HG03575 (cell line): ENCODE results near the gene EPHB1.

Source experiments
- ATAC-seq: cut with Tn5 transposase; IDR thresholded peaks from one replicate; pipeline ENCODE4 v1.9.1; 2021; ENCODE audit not compliant: unreplicated experiment, insufficient number of reproducible peaks, low FRiP score; ENCODE audit errors: extremely low read depth

EPHB1 gene

GRCh38 chr3:134803051-134803505, 8.0 kb downstream of the EPHB1 start:
- no peak for ATAC-seq

DNA sequence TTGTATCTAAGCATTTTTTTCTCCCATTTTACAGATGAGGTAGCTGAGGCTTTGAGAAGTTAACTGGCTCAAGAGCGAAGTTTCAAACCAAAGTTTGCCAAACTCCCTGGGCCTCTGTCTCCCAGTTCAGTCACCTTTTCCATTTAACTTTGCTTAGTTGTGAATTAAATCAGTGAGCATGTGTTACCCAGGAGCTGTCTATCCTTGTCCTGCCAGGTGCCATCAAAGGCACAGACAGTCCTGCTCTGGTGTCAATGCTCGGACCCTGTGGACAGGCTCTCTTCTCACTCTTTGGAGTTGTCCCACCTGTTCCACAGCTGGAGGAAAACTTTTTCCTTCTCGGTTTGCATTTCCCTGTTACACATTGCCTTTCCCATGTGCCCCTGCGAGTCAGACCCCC, 8.6 kb downstream of the EPHB1 start:
- no peak for ATAC-seq

DNA sequence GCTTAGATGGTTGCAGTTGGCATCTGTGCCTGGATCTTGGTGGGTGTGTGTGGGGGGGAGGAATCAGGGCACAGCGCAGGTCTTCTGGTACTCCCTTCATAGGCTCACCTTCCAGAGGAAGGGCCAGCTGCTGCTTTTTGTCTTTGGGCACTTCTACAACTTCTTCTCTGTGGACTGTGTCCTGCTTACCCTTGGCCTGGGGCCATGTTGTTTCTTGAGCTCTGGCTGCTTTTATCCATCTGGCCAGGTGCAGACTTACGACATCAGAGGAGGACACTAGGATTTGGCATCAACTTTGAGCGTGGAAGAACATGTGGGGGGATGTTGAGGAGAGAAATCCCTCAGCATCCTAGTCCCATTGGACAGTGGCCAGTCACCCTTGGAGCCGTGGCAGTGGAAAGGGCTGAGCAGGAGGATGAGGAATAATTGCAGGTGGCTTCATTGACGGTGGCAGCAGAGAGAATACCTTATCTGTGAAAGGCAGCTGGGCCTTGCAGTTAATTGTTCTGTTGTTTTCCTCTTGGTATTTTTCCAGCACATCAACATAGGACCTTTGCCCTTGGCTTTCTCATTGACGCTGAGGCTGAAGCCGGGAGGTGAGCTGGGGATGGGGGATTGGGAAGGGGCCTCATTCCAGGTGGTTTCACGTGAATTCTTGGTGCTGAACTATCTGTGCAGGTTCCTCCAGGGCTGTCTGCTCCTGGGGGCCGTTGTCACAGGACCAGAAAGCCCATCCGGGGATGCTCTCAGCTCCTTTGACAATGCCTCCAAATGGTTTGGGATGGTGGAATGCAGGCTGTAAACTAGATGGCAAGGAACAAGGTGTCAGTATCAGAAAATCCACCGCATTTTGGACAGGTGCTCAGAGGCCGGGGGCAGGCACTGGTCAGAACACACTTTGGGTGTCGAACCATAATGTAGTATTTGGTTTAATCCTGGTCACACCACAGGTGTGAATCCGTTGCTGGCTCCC, 9.7 kb downstream of the EPHB1 start:
- ATAC-seq, result no peak

GRCh38 chr3:134807189-134807588, 12.1 kb downstream of the EPHB1 start:
- ATAC-seq, result no peak

DNA sequence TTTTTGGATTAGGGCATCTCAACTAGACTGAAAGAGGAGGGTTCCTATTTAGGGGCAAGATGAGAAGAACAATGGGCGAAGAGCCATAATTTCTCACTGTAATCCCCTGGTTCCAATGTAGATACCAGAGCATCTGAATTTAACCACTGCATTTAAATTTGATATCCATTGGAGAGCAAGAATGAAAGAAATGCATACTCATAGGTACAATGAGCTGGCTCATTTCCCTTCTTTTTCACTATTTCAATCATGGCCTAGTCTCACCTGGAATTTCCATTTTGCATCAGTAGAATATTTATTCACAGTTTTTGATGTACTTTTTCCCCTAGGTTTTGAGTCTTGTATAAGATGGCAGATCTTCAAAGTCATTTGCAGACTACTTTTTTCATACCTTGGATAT, 13.8 kb downstream of the EPHB1 start:
- ATAC-seq, result no peak

- no peak for ATAC-seq
Measured at GRCh38 chr3:134809427-134810051, 14.5 kb downstream of the EPHB1 start.

DNA sequence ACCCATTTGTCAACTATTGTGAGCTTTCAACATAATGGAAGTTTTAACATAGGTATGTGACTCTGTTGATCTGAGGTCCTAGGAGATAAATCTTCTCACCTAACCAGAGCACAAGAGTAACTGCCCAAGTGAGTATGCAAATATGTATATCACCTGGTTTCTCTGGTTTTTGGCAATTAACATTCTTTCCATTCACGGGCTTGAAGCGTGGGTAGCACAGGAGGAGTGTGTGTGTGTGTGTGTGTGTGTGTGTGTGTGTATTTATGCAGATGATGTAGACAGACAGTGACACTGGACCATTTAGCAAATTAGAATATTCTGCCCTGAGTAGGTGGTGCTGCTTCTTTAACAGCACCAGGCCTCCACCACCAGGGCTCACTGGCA, 15.0 kb downstream of the EPHB1 start:
- ATAC-seq, result no peak

GRCh38 chr3:134810850-134811249, 15.8 kb downstream of the EPHB1 start:
- ATAC-seq, result no peak

GRCh38 chr3:134813618-134814017, 18.6 kb downstream of the EPHB1 start:
- no peak for ATAC-seq

DNA sequence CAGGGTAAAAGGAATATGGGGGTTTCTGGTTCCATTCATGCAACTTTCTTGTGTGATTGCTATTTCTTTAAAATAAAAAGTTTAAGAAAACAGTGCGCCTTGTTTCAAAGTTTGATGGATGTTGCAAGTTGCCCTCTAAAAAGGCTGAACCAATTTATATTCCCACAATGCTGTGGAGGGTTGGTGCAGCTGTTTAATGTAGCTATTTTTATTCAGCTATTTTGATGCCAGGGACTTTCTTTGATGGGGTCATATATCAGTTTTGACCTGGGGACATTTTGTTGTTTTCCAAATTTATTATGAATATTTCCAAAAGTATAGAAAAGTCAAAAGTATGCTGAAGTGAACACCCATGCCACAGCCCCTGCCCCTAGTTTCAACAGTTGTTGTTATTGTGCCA, 20.5 kb downstream of the EPHB1 start:
- no peak for ATAC-seq

- no peak for ATAC-seq
Measured at GRCh38 chr3:134816623-134817022, 21.6 kb downstream of the EPHB1 start.

GRCh38 chr3:134817297-134817696, 22.2 kb downstream of the EPHB1 start:
- no peak for ATAC-seq

DNA sequence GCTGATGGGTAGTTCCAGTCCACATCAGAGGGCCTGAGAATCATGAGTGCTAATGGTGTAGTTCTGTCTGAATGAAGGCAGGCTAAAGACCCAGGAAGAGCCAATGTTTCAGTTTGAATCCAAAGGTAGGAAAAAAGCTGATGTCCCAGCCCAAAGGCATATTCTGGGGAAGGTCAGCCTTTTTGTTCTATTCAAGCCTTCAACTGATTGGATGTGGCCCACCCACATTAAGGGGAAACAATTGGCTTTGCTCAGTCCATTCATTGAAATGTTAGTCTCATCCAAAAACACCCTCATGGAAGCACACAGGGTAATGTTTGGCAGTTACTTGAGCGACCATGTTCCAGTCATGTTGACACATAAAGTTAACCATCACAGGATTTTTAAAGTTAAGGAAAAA, 25.9 kb downstream of the EPHB1 start:
- no peak for ATAC-seq

- no peak for ATAC-seq
Measured at GRCh38 chr3:134822090-134822489, 27.0 kb downstream of the EPHB1 start.

- no peak for ATAC-seq
Measured at GRCh38 chr3:134823679-134824078, 28.6 kb downstream of the EPHB1 start.

DNA sequence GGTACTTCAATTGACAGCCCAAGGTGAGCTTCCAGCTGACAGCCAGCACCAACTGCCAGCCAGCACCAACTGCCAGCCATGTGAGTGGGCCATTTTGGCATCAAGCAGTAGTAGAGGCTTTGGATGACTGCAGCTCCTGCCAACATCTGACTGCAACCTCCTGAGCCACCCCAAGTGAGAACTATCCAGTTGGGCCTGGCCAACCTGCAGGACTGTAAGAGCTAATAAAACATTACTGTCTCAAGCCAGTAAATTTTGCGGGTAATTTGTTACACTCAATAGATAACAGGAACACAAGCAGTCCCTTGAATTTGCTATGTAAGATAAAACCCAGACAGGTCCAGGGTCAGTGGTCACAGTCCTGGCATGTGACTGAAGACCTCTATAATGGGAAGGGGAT, 29.7 kb downstream of the EPHB1 start:
- no peak for ATAC-seq

DNA sequence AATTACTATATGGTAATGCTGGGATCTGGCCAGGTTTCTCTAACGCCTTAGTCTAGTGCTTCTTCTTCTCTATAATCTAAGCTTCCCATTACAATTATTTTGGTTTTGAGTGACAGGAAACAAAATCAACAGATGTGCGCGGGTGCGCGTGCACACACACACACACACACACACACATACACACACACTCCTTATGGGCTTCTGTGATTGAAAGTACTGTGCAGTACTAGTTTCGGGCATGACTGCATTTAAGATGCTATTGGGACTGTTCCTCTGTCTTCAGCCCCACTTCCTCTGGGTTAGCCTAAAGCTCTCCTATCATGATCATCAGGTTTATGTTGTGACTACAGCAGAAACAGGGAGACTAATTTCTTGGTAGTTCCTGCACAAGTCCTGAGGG, 32.2 kb downstream of the EPHB1 start:
- no peak for ATAC-seq

- no peak for ATAC-seq
Measured at GRCh38 chr3:134829721-134830120, 34.7 kb downstream of the EPHB1 start.

GRCh38 chr3:134832585-134832984, 37.5 kb downstream of the EPHB1 start:
- no peak for ATAC-seq

DNA sequence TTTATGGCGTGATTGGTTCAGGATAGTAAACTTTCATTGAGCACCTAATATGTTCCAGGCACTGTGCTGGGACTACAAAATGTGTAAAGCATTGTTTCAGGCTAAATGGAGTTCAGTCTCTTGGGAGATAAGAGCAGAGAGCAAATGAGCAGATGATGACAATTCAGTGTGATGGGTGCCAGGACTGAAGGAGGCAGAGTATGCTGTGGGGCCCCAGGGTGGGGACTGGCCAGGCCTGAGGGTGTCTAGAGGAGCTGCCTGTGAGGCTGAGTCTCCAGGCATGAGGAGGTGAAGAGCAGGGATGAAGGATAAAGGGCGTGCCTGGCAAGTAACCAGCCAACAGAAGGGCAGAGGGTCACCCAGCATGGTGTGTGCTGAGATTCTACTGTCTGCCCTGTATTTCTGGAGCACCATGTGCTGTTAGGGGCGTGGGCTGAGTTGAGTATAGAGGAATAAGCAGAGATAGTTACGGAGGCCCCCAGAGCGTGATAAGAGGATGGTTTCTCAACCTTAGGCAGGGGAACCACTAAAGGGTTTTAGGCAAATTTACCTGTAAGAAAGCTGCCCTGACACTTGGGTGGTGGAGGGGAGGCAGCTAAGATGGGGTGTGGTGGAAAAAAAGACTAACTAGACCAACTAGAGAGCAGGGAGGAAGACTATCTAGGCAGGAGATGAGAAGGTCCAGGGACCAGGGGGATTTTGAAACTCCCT, 38.5 kb downstream of the EPHB1 start:
- ATAC-seq, result no peak
